NCI-H146 (cell line): ENCODE results near the gene FADS2.
"Not testable (repeated sequence)": the region's sequence is repeated elsewhere in the genome, so short reads cannot be mapped to it uniquely, and the experiment has no call there.

Experiments
- DNase-seq: peaks from one replicate; lab custom pipeline; 2025; lab: John Stamatoyannopoulos, UW

The FADS2 gene

GRCh38 chr11:61868571-61869428, 40.7 kb downstream of the FADS2 start:
- no peak for DNase-seq

- no peak for DNase-seq
Observed at GRCh38 chr11:61869429-61869707, 41.3 kb downstream of the FADS2 start.

- no peak for DNase-seq
Observed at GRCh38 chr11:61869708-61870451, 41.8 kb downstream of the FADS2 start.

- no peak for DNase-seq
Observed at GRCh38 chr11:61870541-61871031, 42.5 kb downstream of the FADS2 start.

GRCh38 chr11:61871158-61871597, 43.1 kb downstream of the FADS2 start:
- peak; percentile 76 for DNase-seq

- DNase-seq: no peak
Observed at GRCh38 chr11:61872935-61873565, 45.0 kb downstream of the FADS2 start.

- no peak for DNase-seq
Observed at GRCh38 chr11:61873588-61874376, 45.7 kb downstream of the FADS2 start.

- DNase-seq: no peak
Observed at GRCh38 chr11:61874377-61874809, 46.3 kb downstream of the FADS2 start.

GRCh38 chr11:61874853-61875252, 46.8 kb downstream of the FADS2 start:
- DNase-seq: no peak

- DNase-seq: no peak
Observed at GRCh38 chr11:61875698-61876097, 47.6 kb downstream of the FADS2 start.

- DNase-seq: no peak
Observed at GRCh38 chr11:61879152-61879551, 51.1 kb downstream of the FADS2 start.

- DNase-seq: no peak
Observed at GRCh38 chr11:61880031-61880430, 51.9 kb downstream of the FADS2 start.

GRCh38 chr11:61880454-61880853, 52.4 kb downstream of the FADS2 start:
- no peak for DNase-seq

GRCh38 chr11:61881397-61881796, 53.3 kb downstream of the FADS2 start:
- no peak for DNase-seq

GRCh38 chr11:61882267-61882666, 54.2 kb downstream of the FADS2 start:
- DNase-seq: not testable (repeated sequence)

- no peak for DNase-seq
Observed at GRCh38 chr11:61882879-61883278, 54.8 kb downstream of the FADS2 start.

GRCh38 chr11:61883327-61883726, 55.2 kb downstream of the FADS2 start:
- no peak for DNase-seq

- no peak for DNase-seq
Observed at GRCh38 chr11:61883947-61884346, 55.8 kb downstream of the FADS2 start.

- DNase-seq: no peak
Observed at GRCh38 chr11:61885166-61885778, 57.2 kb downstream of the FADS2 start.

- no peak for DNase-seq
Observed at GRCh38 chr11:61885784-61886580, 57.9 kb downstream of the FADS2 start.

GRCh38 chr11:61886643-61887042, 58.5 kb downstream of the FADS2 start:
- DNase-seq: no peak
